ENCODE results near the gene EFCAB3.
"Not testable (repeated sequence)": the region's sequence is repeated elsewhere in the genome, so short reads cannot be mapped to it uniquely, and the experiment has no call there.

EFCAB3 gene

DNA sequence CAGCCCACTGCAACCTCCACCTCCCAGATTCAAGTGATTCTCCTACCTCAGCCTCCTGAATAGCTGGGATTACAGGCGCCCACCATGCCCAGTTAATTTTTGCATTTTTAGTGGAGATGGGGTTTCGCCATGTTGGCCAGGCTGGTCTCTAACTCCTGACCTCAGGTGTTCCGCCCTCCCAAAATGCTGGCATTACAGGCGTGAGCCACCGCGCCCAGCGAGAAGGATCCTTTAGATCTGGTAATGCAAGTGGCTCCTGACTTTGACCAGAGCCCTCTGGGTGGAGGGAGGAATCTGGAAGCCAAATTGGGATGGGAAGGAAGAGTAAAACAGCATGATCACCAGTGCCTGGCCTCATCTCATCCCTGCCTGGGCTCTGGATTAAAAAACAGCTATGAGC lies 84.9 kb downstream of the EFCAB3 start:
- DNase-seq, result not testable (repeated sequence)
